ENCODE data around the gene APBA1. TPM values are rescaled to one million over a fixed set of nuclear protein-coding genes. Genes with fewer than 3 reads are reported as not detected.

The APBA1 gene
- total and polyA plus RNA-seq, 9 of the 15 experiments (the other 6 are each of a cell fraction or from before 2014, with no cell fraction given), result 0.01 to 0.02 TPM; not detected in 7

GRCh38 chr9:69573651-69574050 lies 98.5 kb downstream of the APBA1 start:
- Histone ChIP-seq H3K27me3 (ENCODE audit: control insufficient read depth in 2 of 2, insufficient read depth in 2 of 2, low read length in 2 of 2) (no peaks in the 10 kb centered on the region), H3K36me3 (ENCODE audit: control insufficient read depth, insufficient read depth, low read length) (no peaks in the 10 kb centered on the region), H3K4me2 (ENCODE audit: insufficient read depth, low read length) (no peak overlapping the region), H3K79me2 (ENCODE audit: control insufficient read depth, insufficient read depth, low read length) (no peaks in the 10 kb centered on the region), H3K9me3 (replicated peaks; ENCODE audit: control insufficient read depth, insufficient read depth, low read depth, low read length) (no peaks in the 10 kb centered on the region), H3K4me1 (replicated peaks in 1 of 2; ENCODE audit: control insufficient read depth in 2 of 2, insufficient read depth in 2 of 2, low read length in 2 of 2) (no peaks in the 10 kb centered on the region), H3K9me1 (ENCODE audit: control insufficient read depth, insufficient read depth, low read length) (no peaks in the 10 kb centered on the region), H3K27ac (ENCODE audit: extremely low read depth, low read depth, low read length) (no peak overlapping the region), H3K4me3 (no peak overlapping the region), H2AFZ (ENCODE audit: low read depth, low read length) (no peak overlapping the region), H3K9ac (ENCODE audit: insufficient read depth in 1 of 2, low read depth in 2 of 2, low read length in 2 of 2) (no peak overlapping the region), H4K20me1 (replicated peaks; ENCODE audit: control insufficient read depth, insufficient read depth, low read length) (no peaks in the 10 kb centered on the region)
- FAIRE-seq (no peak), ATAC-seq (no peak), DNase-seq (ENCODE audit: extremely low read depth in 1 of 4, low spot score in 3 of 4) (no peak)
- ChIA-PET CTCF (ENCODE audit: low intra/inter-chr PET ratio) (no interaction called here), POLR2A (no interaction called here)
- in situ Hi-C loops (cut with MboI), result no loop called here
- 0% methylated on average over 4 of the region's 4 CpGs for WGBS (ENCODE audit: insufficient coverage, low coverage, missing lambda C conversion rate)
- BruUV-seq (replicated peaks), result no TSS peak
- intact Hi-C loops (cut with micrococcal nuclease), result no loop called here
- TF ChIP-seq E2F8 (IDR thresholded peaks at IDR 0.05; ENCODE audit: low read depth, partially characterized antibody) (no peak), KDM1A (IDR thresholded peaks at IDR 0.05) (no peak), ZNF75A (CRISPR knock-in tag; IDR thresholded peaks at IDR 0.05) (no peak), ZNF696 (CRISPR knock-in tag; conservative IDR thresholded peaks at IDR 0.05) (no peak), RBM25 (IDR thresholded peaks at IDR 0.05; ENCODE audit: low read depth, low read length, severe bottlenecking) (no peak), MLX (CRISPR knock-in tag; conservative IDR thresholded peaks at IDR 0.05) (no peak), CHD1 (IDR thresholded peaks at IDR 0.05; ENCODE audit: low read length) (no peak), MCM5 (IDR thresholded peaks at IDR 0.05; ENCODE audit: low read depth) (no peak), BDP1 (IDR thresholded peaks at IDR 0.05; ENCODE audit: insufficient read depth, insufficient read length) (no peak), MED1 (CRISPR knock-in tag; IDR thresholded peaks at IDR 0.05; ENCODE audit: borderline replicate concordance) (no peak), ID3 (CRISPR knock-in tag; IDR thresholded peaks at IDR 0.05) (no peak), ID3 (tag; IDR thresholded peaks at IDR 0.05) (no peak), CBX1 (IDR thresholded peaks at IDR 0.05; ENCODE audit: low read depth) (no peak), ZNF76 (CRISPR knock-in tag; IDR thresholded peaks at IDR 0.05; ENCODE audit: borderline replicate concordance) (no peak), KLF10 (CRISPR knock-in tag; IDR thresholded peaks at IDR 0.05) (no peak), NCOA6 (IDR thresholded peaks at IDR 0.05) (no peak), AFF4 (CRISPR knock-in tag; IDR thresholded peaks at IDR 0.05) (no peak), ZNF77 (CRISPR knock-in tag; IDR thresholded peaks at IDR 0.05) (no peak)
